Embryonic facial prominence (tissue), 1 donor: Measurements from ENCODE around the gene CCL28.
"Not testable (repeated sequence)": the region's sequence is repeated elsewhere in the genome, so short reads cannot be mapped to it uniquely, and the experiment has no call there.

Experiments
- DNase-seq: peaks from one replicate; pipeline ENCODE4 v3.0.0-alpha.2; 2016; ENCODE audit errors: extremely low spot score

Gene CCL28

GRCh38 chr5:43412156-43412555 is at the start of gene CCL28:
TSS of gene CCL28 (minus strand) at chr5:43412391. CDS start at chr5:43412316, 75 bp downstream.
- DNase-seq, result no peak

- no peak for DNase-seq
Observed at GRCh38 chr5:43461066-43461465, 48.9 kb upstream of the CCL28 start.

- no peak for DNase-seq
Observed at GRCh38 chr5:43456556-43456955, 44.4 kb upstream of the CCL28 start.

GRCh38 chr5:43441575-43441974 is 29.4 kb upstream of the CCL28 start:
- not testable (repeated sequence) for DNase-seq

GRCh38 chr5:43437062-43437660 is 25.0 kb upstream of the CCL28 start:
- no peak for DNase-seq

GRCh38 chr5:43433382-43433781 is 21.2 kb upstream of the CCL28 start:
- no peak for DNase-seq

- DNase-seq, result no peak
Observed at GRCh38 chr5:43432486-43433375, 20.5 kb upstream of the CCL28 start.

GRCh38 chr5:43429706-43430105 is 17.5 kb upstream of the CCL28 start:
- DNase-seq, result no peak

- no peak for DNase-seq
Observed at GRCh38 chr5:43429016-43429415, 16.8 kb upstream of the CCL28 start.

- DNase-seq, result no peak
Observed at GRCh38 chr5:43427306-43427705, 15.1 kb upstream of the CCL28 start.

- no peak for DNase-seq
Observed at GRCh38 chr5:43425983-43426382, 13.8 kb upstream of the CCL28 start.

GRCh38 chr5:43423086-43423485 is 10.9 kb upstream of the CCL28 start:
- DNase-seq, result not testable (repeated sequence)

- no peak for DNase-seq
Observed at GRCh38 chr5:43422143-43422542, 10.0 kb upstream of the CCL28 start.

- no peak for DNase-seq
Observed at GRCh38 chr5:43421450-43422133, 9.4 kb upstream of the CCL28 start.

- DNase-seq, result no peak
Observed at GRCh38 chr5:43420241-43420640, 8.1 kb upstream of the CCL28 start.

GRCh38 chr5:43418561-43418960 is 6.4 kb upstream of the CCL28 start:
- DNase-seq, result no peak

GRCh38 chr5:43416803-43417394 is 4.7 kb upstream of the CCL28 start:
- DNase-seq, result no peak

GRCh38 chr5:43415935-43416802 is 4.0 kb upstream of the CCL28 start:
- no peak for DNase-seq

- DNase-seq, result no peak
Observed at GRCh38 chr5:43413966-43414365, 1.8 kb upstream of the CCL28 start.

- DNase-seq, result no peak
Observed at GRCh38 chr5:43412644-43413043, 453 bp upstream of the CCL28 start.

- DNase-seq, result no peak
Observed at GRCh38 chr5:43411495-43411894, 696 bp downstream of the CCL28 start.
